Stimulated activated CD8-positive, alpha-beta memory T cell treated with anti-CD3 and anti-CD28 coated beads, Interleukin-4, amount 100 ng/mL, for 48 hours (primary cell): ENCODE measurements around the gene JUP.
"Not testable (repeated sequence)": the region's sequence is repeated elsewhere in the genome, so short reads cannot be mapped to it uniquely, and the experiment has no call there.

Experiments
- DNase-seq: peaks from one replicate; pipeline ENCODE4 v3.0.0-alpha.2; 2020

JUP gene

DNA sequence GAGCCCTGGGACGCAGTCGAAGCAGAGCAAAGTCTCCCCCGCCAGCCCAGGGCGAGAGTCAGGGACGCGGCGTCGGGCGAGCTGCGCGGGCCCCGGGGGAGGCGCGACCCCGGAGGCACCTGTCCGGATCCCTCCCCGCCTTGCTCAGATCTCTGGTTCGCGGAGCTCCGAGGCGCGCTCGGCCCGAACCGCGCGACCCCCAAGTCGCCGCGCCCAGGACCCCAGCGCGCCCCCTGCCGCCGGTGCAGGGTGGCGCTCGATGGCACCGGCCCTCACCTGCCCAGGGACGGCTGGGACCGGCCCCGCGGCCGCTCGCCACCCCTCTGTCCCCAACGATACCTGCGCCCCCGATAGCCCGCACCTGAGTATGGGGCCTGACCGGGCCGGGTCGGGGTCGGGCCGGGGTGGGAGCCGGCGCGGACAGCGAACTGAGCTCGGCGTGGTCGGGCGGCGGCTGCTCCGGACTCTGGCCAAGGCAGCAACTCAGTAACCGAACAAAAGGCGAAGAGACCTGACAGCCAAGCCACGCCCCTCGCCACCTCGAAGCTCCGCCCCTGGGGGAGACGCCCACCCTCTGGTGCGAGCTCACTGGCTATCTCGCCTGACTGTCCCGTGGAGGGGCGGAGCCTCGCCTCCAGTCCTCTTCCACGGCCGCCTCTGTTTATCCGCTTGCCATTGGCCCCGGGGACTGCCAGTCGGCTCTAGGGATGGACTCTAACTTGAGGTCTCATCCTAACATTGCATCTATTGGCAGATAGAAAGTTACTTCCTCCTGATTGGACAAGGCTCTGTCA is at the start of gene JUP:
Gene JUP (minus strand): TSS at position 485 of the 794 bp plus-strand sequence. CDS start 14,857 bp downstream, outside the sequence.
- DNase-seq = peak; percentile 97

DNA sequence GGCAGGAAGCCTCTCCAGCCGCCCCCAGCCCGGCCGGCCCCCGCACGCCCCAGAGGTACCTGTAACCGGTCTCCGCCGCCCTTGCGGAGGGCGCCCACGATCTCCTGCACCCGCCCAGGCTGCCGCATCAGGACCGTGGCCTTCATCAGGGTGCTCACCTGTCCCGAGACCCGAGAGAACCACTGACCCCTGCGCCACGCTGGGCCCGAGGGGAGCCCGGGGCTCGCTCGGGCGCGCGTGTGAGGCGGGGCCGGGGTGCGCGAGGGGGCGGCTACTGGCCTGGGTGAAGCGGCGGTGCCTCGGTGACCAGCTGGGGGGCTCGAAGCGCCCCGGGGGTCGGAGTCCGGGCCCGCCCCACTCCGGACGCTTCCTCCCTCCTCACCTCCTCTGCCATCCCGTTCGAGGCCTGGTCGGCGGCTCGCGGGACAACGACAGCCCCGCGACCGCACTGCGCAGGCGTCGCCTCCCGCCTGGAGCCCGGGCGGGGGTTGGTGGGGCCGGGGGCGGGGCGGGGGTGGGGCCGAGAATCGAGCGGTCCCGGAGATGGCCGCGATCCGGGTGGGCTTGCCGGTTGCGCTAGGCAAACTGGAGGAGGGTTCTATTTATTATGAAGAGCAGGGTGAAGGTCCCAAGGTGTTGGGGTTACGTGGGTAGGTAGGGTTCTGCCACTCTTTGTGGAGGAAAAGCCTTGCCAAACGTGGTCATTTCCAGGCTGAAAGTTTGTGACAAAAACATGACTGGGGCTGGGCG is 49.5 kb upstream of the JUP start, which contains the start of gene NT5C3B:
Gene NT5C3B (minus strand): TSS at position 433 of the 750 bp plus-strand sequence. CDS start 39 bp downstream, at position 394.
- peak; percentile 73 for DNase-seq

DNA sequence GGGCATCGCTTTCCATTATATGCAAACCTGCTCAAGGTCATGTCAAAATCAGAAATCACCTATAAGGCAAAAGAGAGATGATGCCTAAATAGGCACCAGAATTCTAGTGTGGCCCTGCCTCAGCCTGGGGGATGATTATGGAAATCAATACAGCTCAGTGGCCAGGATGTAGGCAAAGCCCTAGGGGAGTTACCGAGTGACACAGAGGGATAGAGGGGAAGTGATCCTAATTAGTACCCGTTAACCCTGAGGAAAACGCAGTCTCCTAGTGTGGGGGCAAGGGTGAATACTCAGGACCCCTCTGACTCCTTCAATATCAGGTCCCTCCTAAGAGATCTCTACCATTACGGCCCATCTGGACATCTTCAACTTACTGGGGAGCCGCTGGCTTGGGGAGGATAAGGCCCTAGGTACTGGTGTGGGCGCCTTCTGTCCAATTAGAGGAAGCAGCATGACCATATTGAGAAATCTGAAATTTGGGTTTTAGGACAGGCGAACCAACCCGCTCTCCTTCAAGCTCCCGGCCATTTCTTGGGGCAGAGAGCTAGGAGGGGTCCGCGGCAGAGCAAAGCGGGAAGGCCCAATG is 48.8 kb upstream of the JUP start:
- no peak for DNase-seq

DNA sequence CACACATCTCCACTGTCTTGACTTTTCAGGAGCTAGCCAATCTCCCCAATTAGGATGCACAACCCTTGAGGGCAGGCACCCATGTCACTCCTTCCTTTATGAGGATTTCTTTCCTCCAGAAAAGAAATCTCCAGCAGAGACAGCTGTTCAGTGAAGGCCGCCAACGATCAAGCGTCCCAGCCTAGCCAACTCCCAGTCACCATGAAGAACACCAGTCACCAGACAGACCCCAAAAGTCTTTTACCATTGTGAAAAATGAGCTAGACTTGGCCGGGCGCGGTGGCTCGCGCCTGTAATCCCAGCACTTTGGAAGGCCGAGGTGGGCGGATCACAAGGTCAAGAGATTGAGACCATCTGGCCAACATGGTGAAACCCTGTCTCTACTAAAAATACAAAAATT is 43.5 kb upstream of the JUP start:
- DNase-seq = not testable (repeated sequence)

DNA sequence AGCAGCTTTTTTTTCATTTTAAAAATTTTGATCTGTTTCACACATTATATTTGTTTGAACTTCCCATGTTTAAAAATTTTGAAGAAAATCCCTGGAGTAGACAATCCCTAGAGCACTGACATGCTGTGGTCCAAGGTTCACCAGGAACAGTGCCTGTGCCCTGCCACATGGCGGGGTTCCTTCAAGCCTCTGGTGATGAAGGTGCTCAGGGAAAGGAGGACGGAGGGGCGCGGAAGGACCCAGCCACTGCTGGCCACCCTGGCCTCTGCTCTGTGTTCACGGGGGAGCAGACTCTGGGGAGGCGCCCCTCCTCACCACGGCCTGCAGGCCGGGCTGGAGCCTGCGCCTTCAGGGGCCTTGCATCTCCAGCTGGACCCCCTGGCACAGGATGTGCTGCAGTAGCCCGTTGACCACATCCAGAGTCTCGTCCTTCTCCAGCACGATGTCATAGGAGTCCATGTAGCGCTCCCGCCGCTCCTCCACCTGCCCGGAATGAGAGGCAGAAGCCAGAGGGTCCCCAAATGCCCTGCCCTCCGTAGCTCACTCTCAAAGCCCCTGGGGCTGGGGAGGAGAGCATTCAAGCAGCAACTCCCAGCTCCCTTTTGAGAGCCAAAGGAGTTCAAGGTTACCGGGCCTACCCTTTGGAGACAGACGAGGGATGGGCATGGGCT is 38.8 kb upstream of the JUP start:
- DNase-seq = no peak

DNA sequence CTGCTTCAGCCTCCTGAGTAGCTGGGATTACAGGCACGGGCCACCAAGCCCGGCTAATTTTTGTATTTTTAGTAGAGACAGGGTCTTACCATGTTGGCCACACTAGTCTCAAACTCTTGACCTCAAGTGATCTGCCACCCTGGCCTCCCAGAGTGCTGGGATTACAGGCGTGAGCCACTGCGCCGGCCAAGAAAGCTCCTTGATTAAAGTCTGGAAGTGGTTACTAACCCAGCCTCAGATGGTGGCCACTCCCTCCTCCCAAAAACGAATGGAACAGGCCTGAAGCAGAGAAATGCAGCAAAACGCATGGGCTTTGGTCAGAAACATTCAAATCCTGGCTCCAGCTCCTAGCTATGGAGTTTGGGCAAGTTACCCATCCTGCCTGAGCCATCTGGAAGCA is 37.6 kb upstream of the JUP start:
- DNase-seq = no peak

DNA sequence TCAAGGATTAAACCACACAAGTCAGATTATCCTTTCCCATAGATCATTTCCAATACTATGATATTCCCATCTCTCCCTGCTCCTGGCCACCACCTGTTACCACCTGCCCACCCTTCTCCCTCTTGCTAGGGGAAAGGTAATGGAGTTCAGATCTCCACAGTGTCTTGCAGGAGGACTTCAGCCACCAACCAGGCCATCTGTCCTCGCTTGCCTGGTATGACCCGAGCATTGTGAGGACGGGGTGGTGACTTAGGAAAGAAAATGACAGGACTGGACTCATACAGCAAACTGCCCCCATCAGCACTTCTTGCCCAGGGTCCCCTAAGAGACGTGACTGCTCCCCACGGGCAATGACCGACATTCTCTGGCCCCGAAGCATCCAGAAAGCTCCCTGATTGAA is 37.1 kb upstream of the JUP start:
- DNase-seq = no peak

DNA sequence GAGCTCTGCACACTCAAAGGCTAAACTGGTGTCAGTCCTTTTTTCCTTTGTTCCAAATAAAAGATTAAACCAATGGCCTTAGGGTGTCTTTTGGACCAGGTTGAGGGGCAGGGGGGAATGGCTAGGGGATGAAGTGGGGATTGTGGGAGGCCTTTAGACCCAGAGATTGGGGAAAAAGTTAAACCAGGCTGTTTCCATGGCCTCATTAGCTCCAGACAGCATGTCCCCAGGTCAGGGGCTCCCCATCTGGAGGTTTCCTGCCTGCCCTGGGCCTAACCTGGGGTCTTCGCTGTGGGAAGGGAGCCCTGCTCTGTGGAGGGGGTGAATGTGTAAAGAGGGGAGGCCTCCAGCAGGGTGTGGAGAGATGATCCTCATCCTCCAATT is 36.6 kb upstream of the JUP start:
- DNase-seq = no peak

DNA sequence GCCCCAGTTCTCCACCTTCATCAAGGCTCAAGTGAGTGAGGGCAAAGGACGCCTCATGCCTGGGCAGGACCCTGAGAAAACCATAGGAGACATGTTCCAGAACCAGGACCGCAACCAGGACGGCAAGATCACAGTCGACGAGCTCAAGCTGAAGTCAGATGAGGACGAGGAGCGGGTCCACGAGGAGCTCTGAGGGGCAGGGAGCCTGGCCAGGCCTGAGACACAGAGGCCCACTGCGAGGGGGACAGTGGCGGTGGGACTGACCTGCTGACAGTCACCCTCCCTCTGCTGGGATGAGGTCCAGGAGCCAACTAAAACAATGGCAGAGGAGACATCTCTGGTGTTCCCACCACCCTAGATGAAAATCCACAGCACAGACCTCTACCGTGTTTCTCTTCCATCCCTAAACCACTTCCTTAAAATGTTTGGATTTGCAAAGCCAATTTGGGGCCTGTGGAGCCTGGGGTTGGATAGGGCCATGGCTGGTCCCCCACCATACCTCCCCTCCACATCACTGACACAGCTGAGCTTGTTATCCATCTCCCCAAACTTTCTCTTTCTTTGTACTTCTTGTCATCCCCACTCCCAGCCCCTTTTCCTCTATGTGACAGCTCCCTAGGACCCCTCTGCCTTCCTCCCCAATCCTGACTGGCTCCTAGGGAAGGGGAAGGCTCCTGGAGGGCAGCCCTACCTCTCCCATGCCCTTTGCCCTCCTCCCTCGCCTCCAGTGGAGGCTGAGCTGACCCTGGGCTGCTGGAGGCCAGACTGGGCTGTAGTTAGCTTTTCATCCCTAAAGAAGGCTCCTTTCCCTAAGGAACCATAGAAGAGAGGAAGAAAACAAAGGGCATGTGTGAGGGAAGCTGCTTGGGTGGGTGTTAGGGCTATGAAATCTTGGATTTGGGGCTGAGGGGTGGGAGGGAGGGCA is 36.0 kb upstream of the JUP start:
- no peak for DNase-seq

DNA sequence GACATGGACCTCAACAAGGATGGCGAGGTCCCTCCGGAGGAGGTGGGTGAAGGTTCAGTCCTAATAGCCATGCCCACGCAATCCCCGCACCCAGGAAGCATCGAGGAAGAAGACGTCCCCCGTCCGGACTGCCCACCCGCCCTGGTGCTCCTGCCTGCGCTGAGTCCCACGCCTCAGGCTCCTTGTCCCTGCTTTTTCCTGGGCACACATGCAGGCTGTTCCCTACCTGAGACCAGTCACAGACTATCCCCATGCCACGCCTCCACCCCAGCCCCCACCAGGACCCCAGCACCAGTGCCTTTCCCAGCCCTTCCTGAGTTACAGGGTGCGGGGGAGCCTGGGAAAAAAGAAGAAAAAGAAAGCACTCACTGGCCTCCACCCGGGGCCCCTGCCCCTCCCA is 35.3 kb upstream of the JUP start:
- no peak for DNase-seq

DNA sequence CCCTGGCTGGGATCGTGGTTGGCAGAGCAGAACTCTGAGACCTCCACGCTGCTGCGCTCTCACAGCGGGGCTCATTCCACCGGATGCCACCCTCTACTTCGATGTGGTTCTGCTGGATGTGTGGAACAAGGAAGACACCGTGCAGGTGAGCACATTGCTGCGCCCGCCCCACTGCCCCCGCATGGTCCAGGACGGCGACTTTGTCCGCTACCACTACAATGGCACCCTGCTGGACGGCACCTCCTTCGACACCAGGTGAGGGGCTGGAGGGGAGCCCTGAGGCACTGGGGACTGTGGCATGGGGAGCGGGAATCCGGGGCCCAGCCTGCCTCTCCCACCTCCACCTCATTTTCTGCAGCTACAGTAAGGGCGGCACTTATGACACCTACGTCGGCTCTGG is 31.5 kb upstream of the JUP start:
- no peak for DNase-seq

DNA sequence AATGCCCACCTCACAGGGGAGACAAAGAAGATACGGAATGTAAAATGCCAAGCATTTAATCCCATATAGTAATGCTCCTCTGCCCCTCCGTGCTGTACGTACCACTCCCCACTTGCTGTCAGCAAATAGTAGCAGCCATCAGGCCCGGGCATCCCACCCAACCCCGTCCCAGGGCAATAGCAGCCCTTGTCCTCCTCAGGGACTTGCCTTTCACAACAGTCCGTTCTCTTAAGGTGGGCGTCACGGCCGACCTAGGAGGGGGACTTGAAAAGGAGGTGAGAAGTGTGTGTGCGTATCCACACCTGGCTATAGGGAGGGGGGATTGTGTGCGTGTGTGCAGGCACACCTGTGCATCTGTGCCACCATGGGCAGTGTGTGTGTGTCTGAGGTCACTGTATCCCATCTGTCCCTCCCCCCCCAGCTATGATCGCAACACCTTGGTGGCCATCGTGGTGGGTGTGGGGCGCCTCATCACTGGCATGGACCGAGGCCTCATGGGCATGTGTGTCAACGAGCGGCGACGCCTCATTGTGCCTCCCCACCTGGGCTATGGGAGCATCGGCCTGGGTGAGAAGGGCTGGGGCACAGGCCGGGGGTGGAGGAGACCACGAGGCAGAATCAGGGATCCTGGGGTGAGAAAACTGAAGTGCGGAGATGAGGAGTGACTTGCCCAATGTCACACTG is 30.3 kb upstream of the JUP start:
- DNase-seq = no peak

DNA sequence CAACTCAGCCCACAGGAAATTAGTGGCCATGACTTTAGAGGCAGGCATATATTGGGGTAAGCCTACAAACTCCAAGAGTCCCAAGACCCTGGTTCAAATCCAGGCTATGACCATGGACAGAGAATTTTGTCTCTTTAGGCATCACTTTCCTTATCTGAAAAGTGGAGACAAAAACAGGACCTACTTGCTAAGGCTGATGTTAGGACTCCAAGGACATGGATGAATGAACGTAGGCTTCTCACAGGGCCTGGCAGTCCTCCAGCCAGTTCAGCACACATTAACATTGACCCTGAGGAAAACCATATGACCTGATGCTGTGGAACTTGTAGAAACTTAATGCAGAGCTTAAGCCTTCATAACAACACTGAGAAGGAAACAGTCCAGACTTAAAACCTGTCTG is 27.7 kb upstream of the JUP start:
- DNase-seq = no peak

DNA sequence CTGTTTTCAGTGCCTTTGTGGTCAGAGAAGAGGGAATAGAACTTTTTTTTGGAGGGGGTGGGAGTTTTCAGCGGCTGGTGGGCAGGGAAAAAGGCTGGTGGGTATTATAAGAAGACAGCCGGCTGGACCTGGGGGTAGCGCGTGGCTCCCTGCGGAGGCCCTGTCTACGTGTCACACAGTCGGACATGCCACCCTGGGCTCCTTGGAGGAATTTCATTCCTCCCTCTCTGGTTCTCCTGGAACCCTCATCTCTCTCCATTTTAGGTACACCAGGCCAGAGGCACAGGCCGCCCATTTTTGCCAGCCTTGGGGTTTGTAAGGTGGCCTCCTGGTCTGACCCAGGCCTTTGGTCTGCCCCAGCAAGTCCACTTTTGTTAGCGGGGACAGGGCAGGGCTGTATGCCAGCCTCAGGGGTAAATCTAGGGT is 27.2 kb upstream of the JUP start:
- no peak for DNase-seq

DNA sequence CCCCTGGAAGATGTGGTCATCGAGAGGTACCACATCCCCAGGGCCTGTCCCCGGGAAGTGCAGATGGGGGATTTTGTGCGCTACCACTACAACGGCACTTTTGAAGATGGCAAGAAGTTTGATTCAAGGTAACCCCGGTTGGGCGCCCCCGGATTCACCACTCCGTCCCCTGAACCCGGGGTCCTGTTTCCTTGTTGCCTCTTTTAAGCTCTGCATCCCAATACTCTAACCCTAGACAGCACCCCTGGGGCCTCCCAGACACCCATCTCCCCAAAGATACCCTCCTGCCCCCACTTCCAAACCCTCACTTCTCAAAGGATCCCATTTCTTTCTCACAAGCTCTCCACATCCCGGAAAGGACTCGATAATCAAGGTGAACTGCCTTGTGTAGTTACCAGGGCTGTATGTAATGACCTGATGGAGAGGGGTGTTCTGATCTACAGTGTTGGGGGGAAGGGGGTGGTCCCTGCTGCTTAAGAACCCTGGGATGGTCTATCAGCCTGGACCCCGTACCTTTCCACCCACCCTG is 26.7 kb upstream of the JUP start:
- no peak for DNase-seq

DNA sequence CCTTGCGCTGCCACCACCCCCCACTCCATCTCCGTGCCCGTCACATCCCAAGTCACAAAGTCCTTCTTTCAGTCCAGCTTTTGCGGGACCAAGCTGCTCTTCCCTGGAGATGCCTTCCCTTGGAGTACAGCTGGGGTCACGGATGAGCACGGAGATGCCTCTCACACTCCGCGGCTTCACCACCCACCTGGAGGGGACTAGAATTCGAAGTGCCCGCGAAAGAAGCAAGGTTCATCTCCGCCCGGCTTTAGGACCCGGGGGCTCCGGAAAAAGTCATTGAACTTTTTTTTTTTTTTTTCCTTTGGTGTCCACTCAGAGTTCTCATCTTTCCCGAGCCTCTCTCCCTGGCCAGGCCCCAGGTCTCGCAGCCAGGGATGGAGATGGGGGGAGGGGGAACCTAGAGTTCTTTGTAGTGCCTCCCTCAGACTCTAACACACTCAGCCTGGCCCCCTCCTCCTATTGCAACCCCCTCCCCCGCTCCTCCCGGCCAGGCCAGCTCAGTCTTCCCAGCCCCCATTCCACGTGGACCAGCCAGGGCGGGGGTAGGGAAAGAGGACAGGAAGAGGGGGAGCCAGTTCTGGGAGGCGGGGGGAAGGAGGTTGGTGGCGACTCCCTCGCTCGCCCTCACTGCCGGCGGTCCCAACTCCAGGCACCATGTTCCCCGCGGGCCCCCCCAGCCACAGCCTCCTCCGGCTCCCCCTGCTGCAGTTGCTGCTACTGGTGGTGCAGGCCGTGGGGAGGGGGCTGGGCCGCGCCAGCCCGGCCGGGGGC is 26.1 kb upstream of the JUP start, which contains the start of gene FKBP10:
Gene FKBP10 (plus strand): TSS at position 624 of the 771 bp plus-strand sequence. CDS start 31 bp downstream, at position 655.
- DNase-seq = peak; percentile 56

DNA sequence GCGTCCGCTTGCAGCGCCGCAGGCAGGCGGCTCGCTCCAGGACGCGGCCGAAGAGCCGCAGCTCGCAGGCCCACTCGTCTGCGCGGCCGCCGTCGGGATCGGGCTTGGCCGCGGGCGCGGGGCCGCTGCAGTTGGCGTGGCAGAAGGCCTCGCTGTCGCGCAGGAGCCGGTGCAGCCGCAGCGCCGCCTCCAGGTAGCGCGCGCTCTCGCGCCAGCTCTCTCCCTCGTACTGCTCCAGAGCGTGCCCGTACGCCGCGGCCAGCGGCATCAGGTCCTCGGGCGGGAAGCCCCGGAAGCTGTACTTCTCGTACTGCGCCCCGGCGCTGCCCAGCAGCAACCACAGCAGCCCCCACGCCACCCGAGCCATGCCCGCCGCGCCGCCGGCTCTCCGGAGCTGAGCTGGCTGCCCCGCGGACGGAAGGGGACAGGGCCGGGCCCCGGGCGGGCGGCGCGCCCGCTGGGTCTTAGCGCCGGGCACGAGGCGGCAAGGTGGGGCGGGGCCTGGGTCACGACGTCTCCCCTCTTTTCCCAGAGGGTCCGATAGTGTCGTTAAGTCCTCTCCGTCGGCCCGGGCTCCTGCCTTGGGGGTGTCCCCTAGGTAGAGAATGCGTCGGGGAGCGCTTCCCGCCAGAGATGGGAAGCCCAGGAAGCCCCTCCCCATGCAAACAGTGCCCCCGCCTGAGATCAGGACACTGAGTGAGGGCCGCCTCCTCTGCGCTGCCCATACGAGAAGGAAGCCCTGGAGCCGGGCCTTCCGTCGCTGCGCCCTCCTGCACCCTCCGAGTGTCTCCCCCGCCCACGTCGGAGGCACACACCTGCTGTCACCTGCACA is 25.3 kb upstream of the JUP start, which contains the start of gene P3H4:
Gene P3H4 (minus strand): TSS at position 401 of the 832 bp plus-strand sequence. CDS start 34 bp downstream, at position 367.
- DNase-seq = peak; percentile 78

DNA sequence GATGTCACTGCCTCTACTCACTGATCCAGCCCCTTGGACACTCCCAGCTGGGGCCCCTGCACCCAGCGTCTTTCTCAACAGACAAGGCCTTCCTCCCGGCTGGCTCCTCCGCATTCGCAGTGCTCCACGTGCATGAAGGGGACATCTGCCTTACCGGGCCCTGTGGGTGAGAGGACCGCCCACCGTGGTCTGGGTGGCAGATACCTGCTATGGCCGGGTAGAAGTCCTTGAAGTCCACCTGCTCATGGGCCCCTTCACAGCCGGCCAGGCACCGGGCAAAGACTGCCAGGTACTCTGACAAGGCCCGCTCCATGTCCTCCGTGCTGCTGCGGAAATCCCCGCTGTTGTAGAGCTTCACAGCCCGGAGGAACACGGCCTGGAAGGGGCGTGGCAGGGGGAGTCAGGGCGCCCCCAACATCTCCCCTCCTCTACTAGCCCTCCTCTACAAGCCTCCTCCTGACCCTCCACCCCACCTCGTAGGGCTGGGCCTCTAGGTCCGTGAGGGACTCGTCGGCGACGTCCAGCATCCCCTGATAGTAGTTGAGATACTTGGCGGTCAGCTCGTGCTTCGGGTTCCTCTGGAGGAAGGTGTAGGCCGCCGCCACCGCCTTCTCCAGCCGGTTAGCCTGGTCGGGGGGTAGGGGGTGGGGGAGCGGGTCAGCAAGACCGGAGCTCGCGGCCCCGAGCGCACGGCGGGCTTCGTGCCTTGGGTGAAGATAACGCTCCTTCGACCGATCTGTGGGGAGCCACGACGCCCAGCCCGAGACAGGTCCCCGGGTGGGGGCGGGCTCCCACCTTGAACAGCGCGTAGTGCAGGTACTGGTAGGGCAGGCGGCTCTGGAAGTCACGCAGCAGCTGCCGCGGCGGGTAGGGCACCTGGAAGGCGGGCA is 24.4 kb upstream of the JUP start:
- DNase-seq = peak; percentile 40
